ENCODE measurements around the gene EPM2A.

Gene EPM2A

GRCh38 chr6:145602726-145603326 is 132.5 kb downstream of the EPM2A start:
- DNase-seq (ENCODE audit: low read depth): no peak

- DNase-seq (ENCODE audit: low read depth): no peak
Measured at GRCh38 chr6:145601397-145601796, 133.9 kb downstream of the EPM2A start.

GRCh38 chr6:145600299-145600698 is 135.0 kb downstream of the EPM2A start:
- no peak for DNase-seq (ENCODE audit: low read depth)

GRCh38 chr6:145588981-145589380 is 146.3 kb downstream of the EPM2A start:
- no peak for DNase-seq (ENCODE audit: low read depth)

GRCh38 chr6:145587334-145587733 is 148.0 kb downstream of the EPM2A start:
- no peak for DNase-seq (ENCODE audit: low read depth)

GRCh38 chr6:145583753-145584152 is 151.6 kb downstream of the EPM2A start:
- no peak for DNase-seq (ENCODE audit: low read depth)
